GM20000 (cell line): ENCODE data around the gene BCL2L12.

Experiments used
- DNase-seq: peaks from one replicate; pipeline ENCODE4 v3.0.0; 2012; ENCODE audit warnings: low spot score
- CTCF ChIP-seq: IDR thresholded peaks from 2 replicates; pipeline ENCODE4 v1.5.1; 2012; ENCODE audit warnings: mild to moderate bottlenecking, control low read depth; ENCODE audit errors: extremely low read depth, missing control alignments

The BCL2L12 gene

GRCh38 chr19:49639401-49640112, 26.2 kb upstream of the BCL2L12 start:
- TF ChIP-seq CTCF: no peak
- no peak for DNase-seq

- no peak for TF ChIP-seq CTCF
- peak; percentile 98 for DNase-seq
Measured at GRCh38 chr19:49640113-49640898, 25.4 kb upstream of the BCL2L12 start, which contains the start of gene RRAS. Gene RRAS (minus strand): TSS chr19:49640143. CDS start chr19:49640098, 45 bp downstream.

- TF ChIP-seq CTCF: no peak
- peak; percentile 98 for DNase-seq
Measured at GRCh38 chr19:49641688-49642491, 23.8 kb upstream of the BCL2L12 start, which contains the start of gene SCAF1. Gene SCAF1 (plus strand): TSS chr19:49642209. CDS start chr19:49645027, 2,818 bp downstream.

GRCh38 chr19:49642492-49643035, 23.2 kb upstream of the BCL2L12 start:
- no peak for DNase-seq
- TF ChIP-seq CTCF: no peak

- no peak for DNase-seq
- no peak for TF ChIP-seq CTCF
Measured at GRCh38 chr19:49643466-49643865, 22.3 kb upstream of the BCL2L12 start.

GRCh38 chr19:49645592-49645991, 20.1 kb upstream of the BCL2L12 start:
- TF ChIP-seq CTCF: no peak
- no peak for DNase-seq
